Erythroblast (primary cell): Measurements from ENCODE around the gene PHKA2.

Experiments
- GATA1 ChIP-seq: IDR thresholded peaks from 2 replicates; pipeline ENCODE4 v1.6.1; 2011; ENCODE audit warnings: low read depth, mild to moderate bottlenecking, control low read depth, low read length, moderate library complexity
- POLR2A ChIP-seq: IDR thresholded peaks from 2 replicates; pipeline ENCODE4 v1.6.1; 2011; ENCODE audit warnings: mild to moderate bottlenecking, low read length

DNA sequence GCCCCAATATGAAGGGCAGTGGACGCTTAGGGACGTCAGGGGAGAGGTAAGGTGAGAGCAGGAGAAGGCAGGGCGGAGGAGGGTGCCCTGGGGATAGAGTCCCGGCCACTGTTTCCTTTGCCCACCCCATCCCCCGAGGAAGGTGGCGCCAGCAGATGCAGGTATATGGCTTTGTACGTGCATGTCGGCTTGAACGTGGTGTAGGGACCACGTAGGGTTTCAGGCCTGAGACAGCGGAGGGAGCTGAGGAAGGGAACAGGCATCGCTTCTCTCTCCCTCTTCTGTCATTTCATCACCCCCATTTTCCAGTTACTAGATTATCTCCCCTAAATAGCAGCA, 97.9 kb downstream of the PHKA2 start:
- TF ChIP-seq POLR2A (no peak), GATA1 (no peak)
